ENCODE measurements around the gene DEDD.

- no peak for TF ChIP-seq CTCF (IDR thresholded peaks at IDR 0.05)
- no peak for TF ChIP-seq POLR2A (IDR thresholded peaks at IDR 0.05)
These were observed 10.6 kb downstream of the DEDD start for GRCh38 chr1:161121834-161122233.
